ENCODE results near the gene CNTN4. TPM values are rescaled to one million over a fixed set of nuclear protein-coding genes. Genes with fewer than 3 reads are reported as not detected.

Gene CNTN4
- total RNA-seq, 1 donor from 2014 or later = 0.79 TPM

- H3K36me3 ChIP-seq (ENCODE audit: control insufficient read depth, insufficient read depth, low read length) = no peaks in the 10 kb centered on the region
- DNase-seq (ENCODE audit: low read depth) = no peak
- TF ChIP-seq CTCF (IDR thresholded peaks at IDR 0.05; ENCODE audit: insufficient read depth, low read length, severe bottlenecking) = no peak
- no peaks in the 10 kb centered on the region for H3K27me3 ChIP-seq (ENCODE audit: control insufficient read depth, insufficient read depth, low read length)
- no peak for FAIRE-seq
- H3K4me3 ChIP-seq (ENCODE audit: low read depth, low read length) = no peak overlapping the region
These were observed 478.9 kb downstream of the CNTN4 start for GRCh38 chr3:2577571-2577970.

- no peaks in the 10 kb centered on the region for H3K27me3 ChIP-seq (ENCODE audit: control insufficient read depth, insufficient read depth, low read length)
- H3K4me3 ChIP-seq (ENCODE audit: low read depth, low read length) = no peak overlapping the region
- FAIRE-seq (no peak), DNase-seq (ENCODE audit: low read depth) (no peak)
- no peak for TF ChIP-seq CTCF (IDR thresholded peaks at IDR 0.05; ENCODE audit: insufficient read depth, low read length, severe bottlenecking)
- no peaks in the 10 kb centered on the region for H3K36me3 ChIP-seq (ENCODE audit: control insufficient read depth, insufficient read depth, low read length)
These were observed 479.9 kb downstream of the CNTN4 start for GRCh38 chr3:2578560-2578959.

- no peaks in the 10 kb centered on the region for H3K36me3 ChIP-seq (ENCODE audit: control insufficient read depth, insufficient read depth, low read length)
- FAIRE-seq (no peak), DNase-seq (ENCODE audit: low read depth) (no peak)
- H3K27me3 ChIP-seq (ENCODE audit: control insufficient read depth, insufficient read depth, low read length) = no peaks in the 10 kb centered on the region
- no peak overlapping the region for H3K4me3 ChIP-seq (ENCODE audit: low read depth, low read length)
- TF ChIP-seq CTCF (IDR thresholded peaks at IDR 0.05; ENCODE audit: insufficient read depth, low read length, severe bottlenecking) = no peak
These were observed 480.5 kb downstream of the CNTN4 start for GRCh38 chr3:2579206-2579605.

- no peak for DNase-seq (ENCODE audit: low read depth)
- no peaks in the 10 kb centered on the region for H3K36me3 ChIP-seq (ENCODE audit: control insufficient read depth, insufficient read depth, low read length)
- no peak for TF ChIP-seq CTCF (IDR thresholded peaks at IDR 0.05; ENCODE audit: insufficient read depth, low read length, severe bottlenecking)
- H3K4me3 ChIP-seq (ENCODE audit: low read depth, low read length) = no peak overlapping the region
- no peaks in the 10 kb centered on the region for H3K27me3 ChIP-seq (ENCODE audit: control insufficient read depth, insufficient read depth, low read length)
- no peak for FAIRE-seq
These were observed 484.4 kb downstream of the CNTN4 start for GRCh38 chr3:2583046-2583445.

GRCh38 chr3:2589336-2589969 lies 490.8 kb downstream of the CNTN4 start:
- H3K4me3 ChIP-seq (ENCODE audit: low read depth, low read length) = no peak overlapping the region
- FAIRE-seq (no peak), DNase-seq (ENCODE audit: low read depth) (no peak)
- TF ChIP-seq CTCF (IDR thresholded peaks at IDR 0.05; ENCODE audit: insufficient read depth, low read length, severe bottlenecking) = no peak
- H3K27me3 ChIP-seq (ENCODE audit: control insufficient read depth, insufficient read depth, low read length) = no peaks in the 10 kb centered on the region
- H3K36me3 ChIP-seq (ENCODE audit: control insufficient read depth, insufficient read depth, low read length) = no peaks in the 10 kb centered on the region

GRCh38 chr3:2595486-2595885 lies 496.8 kb downstream of the CNTN4 start:
- DNase-seq (ENCODE audit: low read depth) (no peak), FAIRE-seq (no peak)
- H3K27me3 ChIP-seq (ENCODE audit: control insufficient read depth, insufficient read depth, low read length) = no peaks in the 10 kb centered on the region
- no peak for TF ChIP-seq CTCF (IDR thresholded peaks at IDR 0.05; ENCODE audit: insufficient read depth, low read length, severe bottlenecking)
- H3K36me3 ChIP-seq (ENCODE audit: control insufficient read depth, insufficient read depth, low read length) = no peaks in the 10 kb centered on the region
- H3K4me3 ChIP-seq (ENCODE audit: low read depth, low read length) = no peak overlapping the region

All from bronchial epithelial cell (primary cell).